OCI-LY1 (cell line): ENCODE data around the gene C16orf90.

ENCODE experiments used
- H2AFZ ChIP-seq: fragments of 200-600 bp; sonication (generic), shearing (Covaris generic); 2 replicates; pipeline ENCODE4 v1.6.0; 2014; ENCODE audit warnings: antibody characterized with exemption, mild to moderate bottlenecking, low read length
- H3F3A ChIP-seq: fragments of 200-600 bp; sonication (generic), shearing (Covaris generic); 2 replicates; pipeline ENCODE4 v1.6.0; 2014; ENCODE audit warnings: mild to moderate bottlenecking, antibody characterized with exemption, low read length, moderate library complexity; ENCODE audit not compliant: insufficient read depth
- H3K27ac ChIP-seq: fragments of 200-600 bp; sonication (generic); 2 replicates; pipeline ENCODE4 v1.5.1; 2014; ENCODE audit warnings: low read length, mixed run types, mild to moderate bottlenecking, low read depth; ENCODE audit not compliant: poor library complexity, severe bottlenecking
- H3K27me3 ChIP-seq: fragments of 200-600 bp; sonication (generic); 2 replicates; pipeline ENCODE4 v1.6.0; 2014; ENCODE audit warnings: antibody characterized with exemption, mild to moderate bottlenecking, low read length, moderate library complexity; ENCODE audit not compliant: insufficient read depth
- H3K36me3 ChIP-seq: fragments of 200-600 bp; sonication (generic); 2 replicates; pipeline ENCODE4 v1.6.1; 2014; ENCODE audit warnings: mild to moderate bottlenecking, antibody characterized with exemption, low read length, moderate library complexity, mixed read lengths; ENCODE audit not compliant: insufficient read depth
- H3K4me1 ChIP-seq: fragments of 200-600 bp; sonication (generic); 2 replicates; pipeline ENCODE4 v1.5.1; 2014; ENCODE audit warnings: mild to moderate bottlenecking, low read length, moderate library complexity; ENCODE audit not compliant: insufficient read depth, severe bottlenecking
- H3K4me2 ChIP-seq: fragments of 200-600 bp; sonication (generic), shearing (Covaris generic); 2 replicates; pipeline ENCODE4 v1.6.1; 2014; ENCODE audit warnings: low read length
- H3K4me3 ChIP-seq: fragments of 200-600 bp; sonication (generic); 2 replicates; pipeline ENCODE4 v1.5.1; 2014; ENCODE audit warnings: low read length, low read depth, mild to moderate bottlenecking, mixed read lengths; ENCODE audit not compliant: poor library complexity, severe bottlenecking
- H3K79me2 ChIP-seq: fragments of 200-600 bp; shearing (Covaris generic); 2 replicates; pipeline ENCODE4 v1.6.1; 2016; ENCODE audit warnings: mixed run types, low read length, mixed read lengths; ENCODE audit not compliant: insufficient read depth
- H3K9ac ChIP-seq: fragments of 200-600 bp; sonication (generic), shearing (Covaris generic); 2 replicates; pipeline ENCODE4 v1.6.1; 2014; ENCODE audit warnings: mild to moderate bottlenecking, low read length, mixed read lengths
- H3K9me2 ChIP-seq: fragments of 200-600 bp; sonication (generic), shearing (Covaris generic); 2 replicates; pipeline ENCODE4 v1.6.1; 2014; ENCODE audit warnings: low read depth, mild to moderate bottlenecking, low read length, mixed read lengths
- H3K9me3 ChIP-seq: fragments of 200-600 bp; shearing (Covaris generic); 2 replicates; pipeline ENCODE4 v1.6.1; 2014; ENCODE audit warnings: low read length, mixed read lengths
- H4K20me1 ChIP-seq: fragments of 200-600 bp; sonication (generic), shearing (Covaris generic); 2 replicates; pipeline ENCODE4 v1.6.0; 2016; ENCODE audit warnings: mild to moderate bottlenecking, low read length; ENCODE audit not compliant: insufficient read depth
- EZH2 ChIP-seq: fragments of 200-600 bp; sonication (generic), shearing (Covaris generic); IDR thresholded peaks from 2 replicates; pipeline ENCODE4 v1.8.0; 2017; ENCODE audit warnings: borderline replicate concordance, mixed run types, mild to moderate bottlenecking, antibody characterized with exemption, low read length, moderate library complexity, mixed read lengths
- TF ChIP-seq, protein P1 (sequence below): fragments of 200-600 bp; sonication (generic), shearing (Covaris generic); IDR thresholded peaks from 2 replicates; pipeline ENCODE4 v1.5.1; 2017; ENCODE audit warnings: mild to moderate bottlenecking, antibody characterized with exemption, low read length, moderate library complexity, mixed read lengths

The C16orf90 gene

DNA sequence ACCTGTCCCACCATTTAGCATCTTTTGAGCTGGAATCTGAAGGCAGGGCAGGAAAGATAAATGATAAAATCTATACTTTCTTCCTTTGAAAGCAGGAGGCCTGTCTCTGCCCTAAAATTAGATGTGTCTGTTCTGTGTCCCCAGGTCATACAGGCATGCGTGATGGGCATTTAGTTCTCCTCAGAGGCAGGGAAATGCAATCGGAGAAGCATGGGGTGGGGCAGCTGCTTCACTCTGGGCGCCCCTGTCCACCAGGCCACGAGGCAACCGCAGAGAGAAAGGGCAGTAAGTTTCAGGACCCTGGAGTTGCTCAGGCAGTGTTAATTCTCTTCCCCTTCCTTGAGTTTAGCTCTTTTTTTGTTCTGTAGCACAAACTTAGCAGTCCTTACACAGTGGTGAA, 30.7 kb upstream of the C16orf90 start:
- Histone ChIP-seq H3F3A (no peaks in the 10 kb centered on the region), H3K4me1 (peaks cover 4% of the 10 kb centered on the region)

DNA sequence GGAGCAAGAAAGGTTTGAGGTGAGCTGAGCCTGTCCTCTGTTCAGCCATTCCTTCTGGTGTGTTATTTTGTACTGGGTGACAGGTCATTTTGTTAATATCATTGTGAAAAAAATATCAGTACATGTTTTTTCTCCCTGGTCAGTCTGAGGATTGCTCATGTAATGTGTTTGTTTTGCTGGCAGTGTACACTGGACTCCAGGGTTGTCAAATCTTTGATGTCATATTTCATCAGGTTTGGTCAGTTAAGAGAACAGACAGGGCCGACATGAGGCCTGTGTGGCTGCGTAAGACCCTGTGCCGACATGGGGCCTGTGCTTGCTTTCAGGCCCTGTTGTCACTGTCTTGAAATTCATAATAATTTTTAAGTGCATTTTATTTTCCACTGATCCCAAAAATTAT, 28.0 kb upstream of the C16orf90 start:
- Histone ChIP-seq H3K79me2 (no peaks in the 10 kb centered on the region), H3K27me3 (no peaks in the 10 kb centered on the region), H3K4me1 (peaks cover 4% of the 10 kb centered on the region), H3K9me2 (no peaks in the 10 kb centered on the region), H3K27ac (no peak overlapping the region), H4K20me1 (no peaks in the 10 kb centered on the region), H3K9ac (no peak overlapping the region), H3K4me2 (no peak overlapping the region), H3K36me3 (no peaks in the 10 kb centered on the region; the same call in 1 of the 2 replicates), H3K4me3 (no peak overlapping the region), H3K9me3 (no peaks in the 10 kb centered on the region), H3F3A (no peaks in the 10 kb centered on the region), H2AFZ (no peak overlapping the region)
- no peak for TF ChIP-seq EZH2
- TF ChIP-seq, protein P1, sequence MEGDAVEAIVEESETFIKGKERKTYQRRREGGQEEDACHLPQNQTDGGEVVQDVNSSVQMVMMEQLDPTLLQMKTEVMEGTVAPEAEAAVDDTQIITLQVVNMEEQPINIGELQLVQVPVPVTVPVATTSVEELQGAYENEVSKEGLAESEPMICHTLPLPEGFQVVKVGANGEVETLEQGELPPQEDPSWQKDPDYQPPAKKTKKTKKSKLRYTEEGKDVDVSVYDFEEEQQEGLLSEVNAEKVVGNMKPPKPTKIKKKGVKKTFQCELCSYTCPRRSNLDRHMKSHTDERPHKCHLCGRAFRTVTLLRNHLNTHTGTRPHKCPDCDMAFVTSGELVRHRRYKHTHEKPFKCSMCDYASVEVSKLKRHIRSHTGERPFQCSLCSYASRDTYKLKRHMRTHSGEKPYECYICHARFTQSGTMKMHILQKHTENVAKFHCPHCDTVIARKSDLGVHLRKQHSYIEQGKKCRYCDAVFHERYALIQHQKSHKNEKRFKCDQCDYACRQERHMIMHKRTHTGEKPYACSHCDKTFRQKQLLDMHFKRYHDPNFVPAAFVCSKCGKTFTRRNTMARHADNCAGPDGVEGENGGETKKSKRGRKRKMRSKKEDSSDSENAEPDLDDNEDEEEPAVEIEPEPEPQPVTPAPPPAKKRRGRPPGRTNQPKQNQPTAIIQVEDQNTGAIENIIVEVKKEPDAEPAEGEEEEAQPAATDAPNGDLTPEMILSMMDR, result no peak

More for the DNA sequence above, 30.7 kb upstream of the C16orf90 start:
- Histone ChIP-seq H3K4me3 (no peak overlapping the region), H3K9me2 (no peaks in the 10 kb centered on the region), H3K4me2 (no peak overlapping the region), H4K20me1 (no peaks in the 10 kb centered on the region), H3K27me3 (no peaks in the 10 kb centered on the region), H3K9me3 (no peaks in the 10 kb centered on the region), H2AFZ (no peak overlapping the region), H3K9ac (no peak overlapping the region), H3K27ac (no peak overlapping the region), H3K36me3 (peaks cover 5% of the 10 kb centered on the region; the same call in 1 of the 2 replicates), H3K79me2 (no peaks in the 10 kb centered on the region)
- no peak for TF ChIP-seq EZH2
- TF ChIP-seq, protein P1, result no peak

DNA sequence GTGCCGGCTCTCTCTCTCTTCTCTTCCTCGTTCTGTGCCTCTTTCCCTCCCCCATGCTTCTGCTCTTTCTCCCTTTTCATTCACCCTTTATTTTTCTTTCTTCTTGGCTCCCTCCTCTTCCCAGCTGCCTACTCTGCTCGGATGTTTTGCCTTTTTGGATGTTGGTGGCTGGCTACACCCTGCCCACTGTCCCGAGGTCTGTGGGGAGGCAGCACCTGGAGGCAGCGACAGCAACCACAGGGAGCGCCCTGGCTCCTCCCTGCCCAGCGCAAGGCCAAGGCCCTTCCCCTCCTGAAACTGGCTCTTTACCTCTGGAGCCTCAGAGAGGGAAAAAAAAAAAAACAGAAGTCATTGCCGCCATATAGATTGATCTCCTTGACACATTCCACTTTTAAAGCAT, 25.6 kb upstream of the C16orf90 start:
- H4K20me1 ChIP-seq, result no peaks in the 10 kb centered on the region
- no peak overlapping the region for H2AFZ ChIP-seq
- H3K9ac ChIP-seq, result no peak overlapping the region
- no peaks in the 10 kb centered on the region for H3K9me3 ChIP-seq
- no peaks in the 10 kb centered on the region for H3K27me3 ChIP-seq
- no peak overlapping the region for H3K4me3 ChIP-seq
- no peak overlapping the region for H3K4me2 ChIP-seq
- no peaks in the 10 kb centered on the region for H3K4me1 ChIP-seq
- no peaks in the 10 kb centered on the region for H3K79me2 ChIP-seq
- no peak for TF ChIP-seq EZH2
- TF ChIP-seq, protein P1, result no peak
- H3F3A ChIP-seq, result no peaks in the 10 kb centered on the region
- H3K9me2 ChIP-seq, result no peaks in the 10 kb centered on the region
- peaks cover 4% of the 10 kb centered on the region; the same call in 1 of the 2 replicates for H3K36me3 ChIP-seq
- H3K27ac ChIP-seq, result no peak overlapping the region
